ENCODE results near the gene TTLL12. TPM values are rescaled to one million over a fixed set of nuclear protein-coding genes. Genes with fewer than 3 reads are reported as not detected.

The TTLL12 gene
- total and polyA plus RNA-seq, 2 experiments from 2014 or later = 46.7 to 147 TPM

- TF ChIP-seq, protein P1, sequence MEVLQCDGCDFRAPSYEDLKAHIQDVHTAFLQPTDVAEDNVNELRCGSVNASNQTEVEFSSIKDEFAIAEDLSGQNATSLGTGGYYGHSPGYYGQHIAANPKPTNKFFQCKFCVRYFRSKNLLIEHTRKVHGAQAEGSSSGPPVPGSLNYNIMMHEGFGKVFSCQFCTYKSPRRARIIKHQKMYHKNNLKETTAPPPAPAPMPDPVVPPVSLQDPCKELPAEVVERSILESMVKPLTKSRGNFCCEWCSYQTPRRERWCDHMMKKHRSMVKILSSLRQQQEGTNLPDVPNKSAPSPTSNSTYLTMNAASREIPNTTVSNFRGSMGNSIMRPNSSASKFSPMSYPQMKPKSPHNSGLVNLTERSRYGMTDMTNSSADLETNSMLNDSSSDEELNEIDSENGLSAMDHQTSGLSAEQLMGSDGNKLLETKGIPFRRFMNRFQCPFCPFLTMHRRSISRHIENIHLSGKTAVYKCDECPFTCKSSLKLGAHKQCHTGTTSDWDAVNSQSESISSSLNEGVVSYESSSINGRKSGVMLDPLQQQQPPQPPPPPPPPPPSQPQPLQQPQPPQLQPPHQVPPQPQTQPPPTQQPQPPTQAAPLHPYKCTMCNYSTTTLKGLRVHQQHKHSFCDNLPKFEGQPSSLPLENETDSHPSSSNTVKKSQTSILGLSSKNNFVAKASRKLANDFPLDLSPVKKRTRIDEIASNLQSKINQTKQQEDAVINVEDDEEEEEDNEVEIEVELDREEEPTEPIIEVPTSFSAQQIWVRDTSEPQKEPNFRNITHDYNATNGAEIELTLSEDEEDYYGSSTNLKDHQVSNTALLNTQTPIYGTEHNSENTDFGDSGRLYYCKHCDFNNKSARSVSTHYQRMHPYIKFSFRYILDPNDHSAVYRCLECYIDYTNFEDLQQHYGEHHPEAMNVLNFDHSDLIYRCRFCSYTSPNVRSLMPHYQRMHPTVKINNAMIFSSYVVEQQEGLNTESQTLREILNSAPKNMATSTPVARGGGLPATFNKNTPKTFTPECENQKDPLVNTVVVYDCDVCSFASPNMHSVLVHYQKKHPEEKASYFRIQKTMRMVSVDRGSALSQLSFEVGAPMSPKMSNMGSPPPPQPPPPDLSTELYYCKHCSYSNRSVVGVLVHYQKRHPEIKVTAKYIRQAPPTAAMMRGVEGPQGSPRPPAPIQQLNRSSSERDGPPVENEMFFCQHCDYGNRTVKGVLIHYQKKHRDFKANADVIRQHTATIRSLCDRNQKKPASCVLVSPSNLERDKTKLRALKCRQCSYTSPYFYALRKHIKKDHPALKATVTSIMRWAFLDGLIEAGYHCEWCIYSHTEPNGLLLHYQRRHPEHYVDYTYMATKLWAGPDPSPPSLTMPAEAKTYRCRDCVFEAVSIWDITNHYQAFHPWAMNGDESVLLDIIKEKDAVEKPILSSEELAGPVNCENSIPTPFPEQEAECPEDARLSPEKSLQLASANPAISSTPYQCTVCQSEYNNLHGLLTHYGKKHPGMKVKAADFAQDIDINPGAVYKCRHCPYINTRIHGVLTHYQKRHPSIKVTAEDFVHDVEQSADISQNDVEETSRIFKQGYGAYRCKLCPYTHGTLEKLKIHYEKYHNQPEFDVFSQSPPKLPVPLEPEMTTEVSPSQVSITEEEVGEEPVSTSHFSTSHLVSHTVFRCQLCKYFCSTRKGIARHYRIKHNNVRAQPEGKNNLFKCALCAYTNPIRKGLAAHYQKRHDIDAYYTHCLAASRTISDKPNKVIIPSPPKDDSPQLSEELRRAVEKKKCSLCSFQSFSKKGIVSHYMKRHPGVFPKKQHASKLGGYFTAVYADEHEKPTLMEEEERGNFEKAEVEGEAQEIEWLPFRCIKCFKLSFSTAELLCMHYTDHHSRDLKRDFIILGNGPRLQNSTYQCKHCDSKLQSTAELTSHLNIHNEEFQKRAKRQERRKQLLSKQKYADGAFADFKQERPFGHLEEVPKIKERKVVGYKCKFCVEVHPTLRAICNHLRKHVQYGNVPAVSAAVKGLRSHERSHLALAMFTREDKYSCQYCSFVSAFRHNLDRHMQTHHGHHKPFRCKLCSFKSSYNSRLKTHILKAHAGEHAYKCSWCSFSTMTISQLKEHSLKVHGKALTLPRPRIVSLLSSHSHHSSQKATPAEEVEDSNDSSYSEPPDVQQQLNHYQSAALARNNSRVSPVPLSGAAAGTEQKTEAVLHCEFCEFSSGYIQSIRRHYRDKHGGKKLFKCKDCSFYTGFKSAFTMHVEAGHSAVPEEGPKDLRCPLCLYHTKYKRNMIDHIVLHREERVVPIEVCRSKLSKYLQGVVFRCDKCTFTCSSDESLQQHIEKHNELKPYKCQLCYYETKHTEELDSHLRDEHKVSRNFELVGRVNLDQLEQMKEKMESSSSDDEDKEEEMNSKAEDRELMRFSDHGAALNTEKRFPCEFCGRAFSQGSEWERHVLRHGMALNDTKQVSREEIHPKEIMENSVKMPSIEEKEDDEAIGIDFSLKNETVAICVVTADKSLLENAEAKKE (CRISPR knock-in tag; IDR thresholded peaks at IDR 0.05) = no peak
- TF ChIP-seq ZNF331 (CRISPR knock-in tag; IDR thresholded peaks at IDR 0.05; ENCODE audit: low read depth) = no peak
- no peak for TF ChIP-seq ZNF114 (CRISPR knock-in tag; IDR thresholded peaks at IDR 0.05)
These were observed 33.0 kb downstream of the TTLL12 start (continued) for GRCh38 chr22:43153899-43154298.

GRCh38 chr22:43152357-43153071 is 34.4 kb downstream of the TTLL12 start:
- peak overlapping the region; percentile 78 for H3K4me3 Mint-ChIP-seq
- DNase-seq (ENCODE audit: low spot score) (no peak), ATAC-seq (peak; percentile 41)
- H3K27ac ChIP-seq (ENCODE audit: low read depth) = no peak overlapping the region
- no peaks in the 10 kb centered on the region for H3K9me2 ChIP-seq (ENCODE audit: insufficient read depth)
- H3K27ac Mint-ChIP-seq = no peak overlapping the region
- no peaks in the 10 kb centered on the region for H3K36me3 Mint-ChIP-seq (ENCODE audit: low read depth)
- peaks cover 2% of the 10 kb centered on the region for H3K4me1 Mint-ChIP-seq
- peaks cover 20% of the 10 kb centered on the region for H3K27me3 Mint-ChIP-seq (ENCODE audit: insufficient read depth, low read depth, poor library complexity)
- no peaks in the 10 kb centered on the region for H4K20me1 ChIP-seq (replicated peaks; ENCODE audit: insufficient read depth)
- peaks cover 17% of the 10 kb centered on the region for H3K27me3 ChIP-seq (ENCODE audit: insufficient read depth)
- no peaks in the 10 kb centered on the region for H3K4me1 ChIP-seq (ENCODE audit: insufficient read depth)
- peak overlapping the region; percentile 97 for H2AFZ ChIP-seq
- H3K36me3 ChIP-seq (ENCODE audit: insufficient read depth) = no peaks in the 10 kb centered on the region
- peak overlapping the region; percentile 86 for H3K4me2 ChIP-seq
- no peaks in the 10 kb centered on the region; the same call in 1 of the 2 replicates for H3F3A ChIP-seq (replicated peaks; ENCODE audit: low read depth)
- H3K9me3 Mint-ChIP-seq = no peaks in the 10 kb centered on the region
- H3K4me3 ChIP-seq = peak overlapping the region; percentile 65
- H3K79me2 ChIP-seq (replicated peaks; ENCODE audit: insufficient read depth) = no peaks in the 10 kb centered on the region
- TF ChIP-seq NANOG (IDR thresholded peaks at IDR 0.05; ENCODE audit: borderline replicate concordance) (no peak), CREB1 (CRISPR knock-in tag; IDR thresholded peaks at IDR 0.05; ENCODE audit: low read depth) (no peak), EZH2phosphoT487 (IDR thresholded peaks at IDR 0.05; ENCODE audit: unreplicated experiment) (no peak), JUNB (IDR thresholded peaks at IDR 0.05; ENCODE audit: unreplicated experiment) (no peak), ZNF331 (CRISPR knock-in tag; IDR thresholded peaks at IDR 0.05; ENCODE audit: low read depth) (no peak), EZH2 (IDR thresholded peaks at IDR 0.05; ENCODE audit: low read depth, unreplicated experiment) (no peak), STAT1 (IDR thresholded peaks at IDR 0.05; ENCODE audit: unreplicated experiment) (no peak)
- TF ChIP-seq, protein P1 (CRISPR knock-in tag; IDR thresholded peaks at IDR 0.05) = no peak

Data from GM23338 (cell line).